Activated CD8-positive, alpha-beta memory T cell treated with anti-CD3 and anti-CD28 coated beads for 24 hours (primary cell): ENCODE measurements around the gene ALK.
A peak's percentile ranks its signal among the peaks of the same experiment; 100 is the strongest.

Experiments used
- DNase-seq: peaks from one replicate; pipeline ENCODE4 v3.0.0-alpha.2; 2020

ALK gene

GRCh38 chr2:29900971-29901633 lies 20.3 kb downstream of the ALK start:
- no peak for DNase-seq

DNA sequence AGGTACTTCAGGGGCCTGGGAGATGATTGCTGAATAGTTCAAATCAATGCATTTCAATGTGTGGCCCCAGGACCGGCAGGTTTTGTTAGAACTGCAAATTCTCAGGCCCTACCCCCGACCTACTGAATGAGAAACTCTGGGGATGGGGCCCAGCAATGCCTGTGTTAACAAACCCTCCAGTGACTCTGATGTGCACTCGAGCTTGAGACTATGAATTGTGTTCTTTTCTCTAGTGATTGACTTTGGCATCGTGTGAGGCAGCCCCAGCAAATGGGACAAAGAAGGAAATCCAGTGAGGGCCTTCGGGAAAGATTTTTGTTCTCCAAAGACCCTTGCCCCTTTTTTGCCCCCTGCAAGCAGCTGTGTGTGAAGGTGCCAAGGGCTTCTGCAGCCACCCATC lies 22.4 kb downstream of the ALK start:
- DNase-seq: no peak

- no peak for DNase-seq
Measured at GRCh38 chr2:29894822-29895614, 26.4 kb downstream of the ALK start.

DNA sequence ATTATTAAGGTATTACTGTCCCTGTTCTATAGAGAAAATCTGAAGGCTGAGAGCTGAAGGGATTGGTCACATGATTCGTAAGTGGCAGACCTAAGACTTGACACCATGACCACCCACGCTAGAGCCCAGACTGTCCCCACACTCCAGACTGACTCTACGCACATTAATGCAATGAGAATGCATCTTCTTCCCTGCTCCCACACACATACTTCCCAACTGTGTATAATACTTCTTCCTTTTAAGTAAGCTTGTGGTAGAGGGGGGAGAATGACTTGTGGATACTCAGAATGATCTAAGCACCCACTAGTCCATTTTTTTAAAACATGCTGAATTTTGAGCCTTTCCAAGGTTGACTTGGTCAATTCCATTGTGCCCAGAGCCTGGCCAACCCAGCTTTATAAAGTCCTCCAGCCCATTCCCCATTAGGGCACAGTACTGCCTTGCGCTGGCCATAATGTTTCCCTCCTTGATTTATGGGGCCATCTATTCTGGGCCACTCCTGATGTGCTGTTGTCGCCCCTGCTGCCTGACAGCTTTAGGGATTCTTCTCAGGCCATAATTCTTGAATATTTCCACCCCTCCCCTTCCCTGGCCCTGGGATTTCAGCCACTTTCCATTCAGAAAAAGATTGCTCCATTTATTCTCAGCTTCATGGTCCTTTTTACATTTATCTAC lies 28.7 kb downstream of the ALK start:
- no peak for DNase-seq

- DNase-seq: no peak
Measured at GRCh38 chr2:29881089-29881730, 40.2 kb downstream of the ALK start.

DNA sequence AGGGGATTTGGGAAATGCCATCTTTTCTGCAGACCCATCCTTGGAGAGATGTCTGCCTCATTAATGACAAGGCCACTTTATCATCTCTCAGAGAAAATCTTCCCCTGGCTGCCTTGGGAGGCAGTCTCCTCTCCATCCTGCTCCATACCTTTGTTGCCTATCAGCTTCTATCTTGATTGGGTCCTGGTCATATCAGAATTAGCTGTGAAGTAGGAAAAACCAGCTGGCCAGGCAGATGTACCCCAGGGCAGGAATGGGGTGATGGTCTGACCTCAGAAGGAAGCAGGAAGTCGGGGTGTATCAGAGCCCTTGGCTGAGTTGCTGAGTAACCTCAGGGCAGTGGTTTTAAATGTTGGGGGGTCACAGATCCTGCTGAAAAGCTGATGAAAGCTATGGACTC lies 41.3 kb downstream of the ALK start:
- DNase-seq: no peak

DNA sequence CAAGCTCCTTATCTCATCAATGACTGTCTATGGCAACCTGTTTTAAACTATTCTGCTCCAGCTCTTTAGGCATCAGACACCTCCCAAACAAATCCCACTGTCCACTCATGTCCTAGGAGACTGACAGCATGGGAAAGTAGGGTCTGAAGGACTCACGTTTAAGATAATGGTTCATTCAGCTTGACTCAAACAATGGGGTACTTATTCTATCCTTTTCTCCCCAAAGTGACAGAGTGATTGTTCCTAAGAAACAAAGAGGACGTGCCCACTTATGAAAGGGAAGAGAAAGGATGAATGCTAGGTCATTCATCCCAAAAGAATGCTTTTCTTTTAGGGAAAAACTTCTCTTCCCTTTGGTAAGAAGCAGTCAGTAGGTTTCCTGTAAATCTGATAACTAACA lies 41.9 kb downstream of the ALK start:
- no peak for DNase-seq

DNA sequence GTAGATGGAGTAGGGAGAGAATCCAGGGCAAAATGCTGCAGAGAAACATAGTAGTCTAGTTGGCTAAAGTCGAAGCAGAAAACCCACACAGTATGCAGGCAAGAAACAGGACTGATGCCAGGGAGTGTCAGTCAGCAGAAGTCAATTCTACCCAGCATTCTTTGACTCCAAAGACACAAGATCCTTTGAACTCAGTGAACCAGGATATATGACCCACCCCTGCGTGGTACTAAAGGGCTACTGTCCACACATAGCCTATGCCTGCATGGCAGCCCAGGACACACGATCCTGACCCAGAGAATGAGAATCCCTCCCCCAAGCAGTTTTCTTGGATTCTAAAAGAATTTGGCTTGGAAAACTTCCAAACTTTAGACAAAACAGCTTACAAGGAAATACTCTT lies 42.5 kb downstream of the ALK start:
- DNase-seq: no peak

- DNase-seq: no peak
Measured at GRCh38 chr2:29876374-29876773, 45.0 kb downstream of the ALK start.

DNA sequence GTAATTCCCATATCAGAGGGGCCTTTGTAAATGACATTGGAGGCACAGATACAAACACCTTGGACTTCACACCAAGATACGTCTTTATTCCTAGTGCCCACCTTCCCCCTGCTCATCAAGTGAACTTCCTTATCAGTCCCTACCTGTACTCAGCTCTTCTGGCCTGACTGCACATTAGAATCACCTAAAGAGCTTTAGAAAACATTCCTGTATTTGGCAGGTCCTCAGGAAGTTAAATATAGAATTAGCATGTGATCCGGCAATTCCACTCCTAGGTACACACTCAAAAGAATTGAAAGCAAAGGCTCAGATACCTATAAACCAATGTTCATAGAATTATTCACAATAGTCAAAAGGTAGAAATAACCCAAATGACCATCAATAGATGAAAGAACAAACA lies 46.6 kb downstream of the ALK start:
- DNase-seq: no peak

DNA sequence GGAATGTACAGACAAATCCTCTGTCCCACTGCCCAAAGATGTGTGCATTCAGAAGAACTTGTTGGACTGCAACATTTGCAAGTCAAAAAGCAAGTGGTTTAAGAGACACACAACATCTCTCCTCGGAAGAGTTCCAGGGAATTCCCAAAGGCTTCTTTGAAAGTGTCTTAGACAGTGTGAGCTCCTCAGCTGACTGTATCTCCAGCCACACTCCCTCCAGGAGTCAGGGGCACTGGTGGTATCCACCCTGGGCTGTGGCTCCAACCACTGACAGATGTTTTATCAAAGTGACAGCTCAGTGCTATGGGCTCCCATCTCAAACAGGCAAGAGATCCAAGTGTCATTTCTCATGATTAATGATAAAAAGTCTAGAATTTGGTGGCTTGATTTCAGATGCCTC lies 48.5 kb downstream of the ALK start:
- DNase-seq: no peak

DNA sequence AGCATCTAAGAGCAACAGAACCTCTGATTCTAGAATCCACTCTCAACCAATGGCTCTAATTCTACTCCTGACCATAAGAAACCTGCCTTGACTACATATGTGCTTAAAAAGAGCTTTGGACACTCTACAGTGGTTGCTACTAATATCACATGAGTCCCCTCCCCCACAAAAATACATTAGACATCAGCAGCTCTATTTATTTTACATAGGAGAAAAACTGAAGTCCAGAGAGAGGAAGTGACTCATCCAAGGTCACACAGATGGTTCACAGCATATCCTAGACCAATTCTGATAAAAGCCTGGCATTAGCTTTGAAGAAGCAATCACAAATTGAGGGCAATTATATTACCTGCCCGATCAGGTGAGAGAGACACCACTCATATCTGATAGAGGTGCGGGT lies 49.8 kb downstream of the ALK start:
- no peak for DNase-seq

DNA sequence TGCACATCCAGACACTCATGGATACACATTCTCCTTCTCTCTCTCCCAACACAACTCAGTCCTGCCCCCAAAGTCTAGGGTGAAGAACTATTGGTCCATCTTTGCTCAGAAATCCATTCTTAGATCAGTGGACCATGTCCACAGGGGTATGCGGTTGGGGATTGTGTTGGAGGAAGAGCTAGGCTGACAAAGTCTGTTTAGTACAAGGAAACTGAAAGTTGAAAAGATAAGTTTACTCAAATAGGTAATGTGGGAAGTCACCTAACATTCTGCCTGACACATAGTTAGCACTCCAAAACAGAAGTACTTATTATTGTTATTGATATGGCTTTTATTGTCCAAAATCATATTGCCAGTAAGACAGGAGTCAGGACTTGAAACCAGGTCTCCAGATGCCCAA lies 55.9 kb downstream of the ALK start:
- no peak for DNase-seq

GRCh38 chr2:29864988-29865387 lies 56.4 kb downstream of the ALK start:
- DNase-seq: no peak

DNA sequence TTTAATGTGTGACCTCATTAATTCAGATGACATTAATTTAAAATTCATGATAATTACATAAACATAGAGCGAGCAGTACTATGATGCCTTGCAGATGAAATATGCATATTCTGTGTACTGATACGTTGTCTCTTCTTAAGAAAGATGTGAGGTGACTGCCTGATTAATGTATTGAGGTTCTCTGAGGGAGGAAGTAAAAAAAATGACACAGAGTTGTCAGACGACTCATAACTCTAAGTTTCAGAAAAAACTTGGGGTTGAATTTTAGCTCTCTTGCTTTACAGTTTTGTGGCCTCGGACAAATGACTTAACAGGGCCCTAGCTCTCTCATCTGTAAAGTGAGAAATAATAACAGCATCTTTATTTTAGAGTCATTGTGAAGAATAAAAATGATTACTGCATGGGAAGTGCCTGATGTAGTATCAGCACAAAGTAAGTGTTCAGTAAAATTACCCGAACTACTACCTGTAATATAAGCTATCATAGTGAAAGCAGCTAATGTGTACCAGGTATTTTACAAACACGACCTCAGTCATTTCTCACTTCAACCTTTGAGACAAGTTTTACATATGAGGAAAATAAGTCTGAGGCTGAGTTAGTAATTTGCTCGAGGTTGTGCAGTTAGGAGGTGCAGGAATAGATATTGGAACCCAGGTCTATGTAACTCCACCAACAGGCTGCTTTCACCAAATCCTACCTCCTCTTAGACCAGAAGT lies 65.3 kb downstream of the ALK start:
- DNase-seq: no peak

GRCh38 chr2:29850794-29851193 lies 70.6 kb downstream of the ALK start:
- DNase-seq: no peak

DNA sequence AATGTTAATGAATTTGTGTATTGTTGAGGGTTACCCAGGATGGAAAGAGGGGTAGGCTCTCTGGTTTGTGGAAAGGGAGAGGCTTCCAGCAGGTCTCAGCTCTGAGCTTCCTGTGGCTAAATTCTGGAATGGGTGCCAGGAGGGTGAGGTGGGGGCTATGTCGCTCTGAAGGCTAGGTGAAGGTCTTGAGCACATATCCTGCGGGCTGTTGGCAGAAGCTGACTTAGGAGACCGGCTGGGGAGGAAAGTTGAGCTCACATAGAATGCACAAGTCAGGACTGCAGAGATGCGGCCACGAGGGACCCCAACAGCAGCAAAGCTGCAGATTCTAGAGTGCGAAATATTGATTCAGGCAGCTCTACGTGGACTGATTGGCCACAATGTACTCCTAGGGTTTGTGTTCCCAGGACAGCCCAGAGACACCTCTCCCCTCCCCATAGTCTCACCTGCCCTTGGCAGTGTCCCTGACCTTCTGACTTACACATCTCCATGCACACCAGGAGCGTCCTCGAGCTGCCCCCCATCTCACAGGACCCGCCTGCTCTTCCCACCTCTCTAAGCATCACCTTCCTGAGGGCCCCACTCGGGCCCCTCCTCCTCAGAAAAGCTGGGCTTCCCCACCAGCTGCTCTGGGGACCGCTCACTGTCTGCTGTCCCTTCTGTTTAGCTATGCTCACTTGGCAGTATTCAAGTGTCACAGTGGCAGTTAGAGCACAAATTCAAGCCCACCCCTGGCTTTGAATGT lies 72.6 kb downstream of the ALK start:
- no peak for DNase-seq

DNA sequence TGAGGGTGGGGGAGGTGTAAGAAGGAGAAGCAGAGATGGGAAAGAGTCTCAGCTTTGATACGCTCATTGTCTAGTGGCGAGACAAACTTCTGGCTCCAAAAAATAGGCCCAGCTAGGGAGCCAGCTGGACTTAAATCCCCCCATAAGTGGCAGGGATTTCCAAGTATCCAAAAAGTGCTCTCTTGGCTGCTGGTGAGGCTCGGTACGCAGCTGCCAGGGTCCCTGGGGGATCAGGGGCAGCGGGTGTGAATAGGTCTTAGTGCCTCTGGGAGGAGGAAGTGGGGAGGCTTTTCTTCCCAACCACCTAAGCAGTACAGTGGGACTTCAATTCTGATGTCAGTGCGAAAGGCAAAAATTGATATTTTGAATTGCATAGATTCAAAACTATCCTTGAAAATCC lies 73.5 kb downstream of the ALK start:
- no peak for DNase-seq

- DNase-seq: no peak
Measured at GRCh38 chr2:29844713-29845326, 76.6 kb downstream of the ALK start.

DNA sequence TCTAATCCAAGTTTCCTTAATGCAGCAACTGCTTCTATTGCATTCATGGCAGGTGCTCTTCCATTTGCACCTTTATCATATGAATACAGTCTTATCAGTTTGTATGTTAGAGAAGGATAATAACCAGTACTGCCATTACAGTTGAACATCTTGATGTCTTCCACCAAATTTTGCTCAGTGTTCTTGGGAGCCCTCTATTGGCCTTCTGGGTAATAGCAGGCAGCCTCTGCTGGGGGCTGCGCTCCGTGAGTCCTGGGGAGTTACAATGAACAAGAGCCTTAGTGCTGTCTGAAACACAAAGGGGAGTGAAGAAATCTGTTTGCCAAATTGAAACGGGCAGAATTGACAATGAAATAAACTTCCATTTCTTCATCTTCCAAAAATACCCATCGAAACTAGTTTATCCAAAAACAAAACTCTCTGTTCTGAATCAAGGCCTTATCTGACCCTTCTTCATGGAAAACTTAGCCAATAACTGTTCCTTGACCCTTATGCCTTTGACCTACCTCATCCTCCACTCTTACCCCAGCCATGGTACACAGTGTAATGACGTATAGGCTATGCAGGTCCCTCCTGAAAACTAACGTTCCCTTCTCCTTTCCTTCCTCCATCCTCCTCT lies 79.9 kb downstream of the ALK start:
- DNase-seq: peak; percentile 59

DNA sequence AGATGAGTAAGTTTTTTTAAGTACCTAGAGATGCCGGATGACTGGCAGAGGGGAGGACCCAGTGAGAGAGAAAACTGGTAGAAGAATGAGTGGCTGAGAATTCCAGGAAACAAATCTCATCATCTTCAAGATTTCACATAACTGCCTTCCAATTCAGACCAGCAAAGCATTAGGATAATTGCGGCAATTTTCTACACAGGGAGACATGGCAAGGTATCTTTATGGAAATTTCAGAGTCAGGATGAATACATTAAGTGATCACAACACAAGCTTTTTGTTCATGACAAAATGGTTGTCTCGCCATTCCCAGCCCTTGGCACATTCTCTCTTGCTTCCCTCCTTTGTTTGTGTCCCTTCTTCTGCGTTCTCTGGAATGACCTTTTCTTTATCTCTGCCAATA lies 82.1 kb downstream of the ALK start:
- DNase-seq: no peak
